Omental fat pad (tissue), 4 donors: ENCODE data around the gene BAIAP2. TPM values are rescaled to one million over a fixed set of nuclear protein-coding genes. Genes with fewer than 3 reads are reported as not detected.
A peak's percentile ranks its signal among the peaks of the same experiment; 100 is the strongest.

Source experiments
- ATAC-seq: fragments of 150-250 bp; one replicate; pipeline ENCODE4 v1.9.1; 2016; ENCODE audit warnings: mild to moderate bottlenecking, moderate library complexity; ENCODE audit not compliant: low FRiP score
- DNase-seq: peaks from one replicate; pipeline ENCODE4 v3.0.0-alpha.2; 2019; ENCODE audit warnings: low spot score
- total RNA-seq, 4 donors: library from RNA; depleted of rRNA; stranded (reverse); fragments of >200 nt; gene quantifications; one replicate each; pipeline ENCODE4 v1.1.0, GENCODE V29; 2016
- TF ChIP-seq, protein P1 (sequence below), 3 donors: fragments of 450-650 bp; IDR thresholded peaks; one replicate each; pipeline ENCODE4 v1.5.1; 2016 to 2017; ENCODE audit warnings: antibody characterized with exemption in 3 of 3, mild to moderate bottlenecking in 3 of 3, moderate library complexity in 2 of 3

Gene BAIAP2
- total RNA-seq, 4 donors from 2014 or later = 15.9 to 50.2 (median 36.4) TPM

DNA sequence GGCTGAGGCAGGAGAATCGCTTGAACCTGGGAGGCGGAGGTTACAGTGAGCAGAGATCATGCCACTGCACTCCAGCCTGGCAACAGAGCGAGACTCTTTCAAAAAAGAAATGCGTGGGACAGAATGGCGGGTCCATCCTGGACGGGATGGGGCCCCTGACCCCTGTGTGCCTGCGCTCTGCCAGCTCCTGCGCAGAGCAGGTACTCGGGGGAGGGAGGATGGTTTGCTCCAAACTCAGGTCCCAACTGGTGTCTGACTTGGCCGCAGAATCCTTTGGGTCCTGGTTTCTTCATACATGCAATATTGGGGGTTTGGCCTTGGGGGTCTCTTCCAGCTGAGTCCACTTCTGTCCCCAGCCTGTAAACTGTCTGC is 33.0 kb upstream of the BAIAP2 start:
- no peak for DNase-seq
- TF ChIP-seq, protein P1, sequence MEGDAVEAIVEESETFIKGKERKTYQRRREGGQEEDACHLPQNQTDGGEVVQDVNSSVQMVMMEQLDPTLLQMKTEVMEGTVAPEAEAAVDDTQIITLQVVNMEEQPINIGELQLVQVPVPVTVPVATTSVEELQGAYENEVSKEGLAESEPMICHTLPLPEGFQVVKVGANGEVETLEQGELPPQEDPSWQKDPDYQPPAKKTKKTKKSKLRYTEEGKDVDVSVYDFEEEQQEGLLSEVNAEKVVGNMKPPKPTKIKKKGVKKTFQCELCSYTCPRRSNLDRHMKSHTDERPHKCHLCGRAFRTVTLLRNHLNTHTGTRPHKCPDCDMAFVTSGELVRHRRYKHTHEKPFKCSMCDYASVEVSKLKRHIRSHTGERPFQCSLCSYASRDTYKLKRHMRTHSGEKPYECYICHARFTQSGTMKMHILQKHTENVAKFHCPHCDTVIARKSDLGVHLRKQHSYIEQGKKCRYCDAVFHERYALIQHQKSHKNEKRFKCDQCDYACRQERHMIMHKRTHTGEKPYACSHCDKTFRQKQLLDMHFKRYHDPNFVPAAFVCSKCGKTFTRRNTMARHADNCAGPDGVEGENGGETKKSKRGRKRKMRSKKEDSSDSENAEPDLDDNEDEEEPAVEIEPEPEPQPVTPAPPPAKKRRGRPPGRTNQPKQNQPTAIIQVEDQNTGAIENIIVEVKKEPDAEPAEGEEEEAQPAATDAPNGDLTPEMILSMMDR (IDR thresholded peaks at IDR 0.05) = no peak
- ATAC-seq = no peak

DNA sequence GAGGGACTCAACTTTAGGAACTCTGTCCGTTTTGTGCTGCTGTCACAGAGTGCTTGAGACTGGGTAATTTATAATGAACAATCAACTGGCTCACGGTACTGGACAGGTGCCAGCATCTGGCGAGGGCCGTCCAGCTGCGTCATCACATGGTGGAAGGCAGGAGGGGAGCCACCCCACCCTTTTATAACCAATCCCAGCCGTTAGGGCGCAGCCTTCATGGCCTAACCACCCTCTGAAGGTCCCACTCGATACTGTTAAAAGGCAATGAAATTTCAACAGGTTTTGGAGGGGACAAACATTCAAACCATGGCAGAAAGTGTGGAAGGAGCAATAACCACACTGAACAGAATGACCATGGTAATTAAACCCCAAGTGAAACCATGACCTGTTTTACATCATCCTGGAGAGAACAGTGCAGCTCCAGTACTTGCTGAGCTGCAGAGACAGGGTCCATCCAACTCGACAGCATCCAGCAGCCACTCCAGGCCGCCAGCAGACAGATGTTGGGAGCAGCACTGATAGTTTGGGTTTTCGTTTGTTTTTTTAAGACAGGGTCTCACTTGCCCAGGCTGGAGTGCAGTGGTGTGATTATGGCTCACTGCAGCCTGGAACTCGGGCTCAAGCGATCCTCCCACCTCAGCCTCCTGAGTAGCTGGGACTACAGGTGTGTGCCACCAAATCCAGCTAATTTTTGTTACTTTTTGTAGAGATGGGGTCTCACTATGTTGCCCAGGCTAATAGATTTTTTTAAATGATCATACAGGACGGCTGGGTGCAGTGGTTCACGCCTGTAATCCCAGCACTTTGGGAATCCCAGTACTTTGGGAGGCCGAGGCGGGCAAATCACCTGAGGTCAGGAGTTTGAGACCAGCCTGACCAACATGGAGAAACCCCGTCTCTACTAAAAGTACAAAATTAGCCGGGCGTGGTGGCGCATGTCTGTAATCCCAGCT is 32.3 kb upstream of the BAIAP2 start:
- DNase-seq (peak; percentile 48), ATAC-seq (peak; percentile 32)
- TF ChIP-seq, protein P1 (IDR thresholded peaks at IDR 0.05) = no peak

DNA sequence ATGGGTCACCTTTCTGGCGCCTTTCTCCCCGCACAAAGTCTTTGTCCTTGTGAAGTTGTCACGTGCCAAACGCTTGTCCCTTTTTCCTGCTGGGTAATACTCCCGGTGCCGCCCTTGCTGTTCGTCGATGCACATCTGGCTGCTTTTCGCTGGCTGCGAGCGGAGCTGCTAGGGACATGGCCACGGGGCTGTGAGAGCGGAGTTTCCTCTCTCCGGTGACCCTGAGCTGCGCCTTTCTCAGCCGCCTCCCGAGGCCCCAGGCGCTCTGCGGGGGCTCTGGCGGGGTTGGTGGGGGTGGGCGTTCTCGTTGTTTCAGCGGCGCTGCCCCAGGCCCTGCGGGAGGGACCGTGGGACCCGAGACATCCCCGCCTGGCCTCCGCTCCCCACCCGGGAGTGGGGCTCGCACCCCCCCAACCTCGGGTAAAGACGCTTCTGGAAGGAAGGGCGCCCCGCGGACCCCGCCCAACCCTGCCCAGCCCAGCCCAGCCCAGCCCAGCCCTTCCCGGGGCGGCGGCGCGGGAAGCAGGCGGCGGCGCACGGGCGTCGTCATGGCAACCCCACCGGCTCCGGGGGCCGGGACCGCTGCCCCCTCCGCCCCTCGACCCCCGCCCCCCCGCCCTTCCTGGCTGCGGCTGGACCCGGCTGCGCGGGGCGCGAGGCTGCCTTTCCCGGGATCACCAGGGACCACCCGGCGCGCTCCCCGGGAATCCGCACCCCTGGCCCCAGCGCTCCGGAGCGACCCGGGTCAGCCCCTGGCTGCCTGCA is 31.1 kb upstream of the BAIAP2 start:
- no peak for DNase-seq
- ATAC-seq = no peak
- TF ChIP-seq, protein P1 (IDR thresholded peaks at IDR 0.05) = no peak

DNA sequence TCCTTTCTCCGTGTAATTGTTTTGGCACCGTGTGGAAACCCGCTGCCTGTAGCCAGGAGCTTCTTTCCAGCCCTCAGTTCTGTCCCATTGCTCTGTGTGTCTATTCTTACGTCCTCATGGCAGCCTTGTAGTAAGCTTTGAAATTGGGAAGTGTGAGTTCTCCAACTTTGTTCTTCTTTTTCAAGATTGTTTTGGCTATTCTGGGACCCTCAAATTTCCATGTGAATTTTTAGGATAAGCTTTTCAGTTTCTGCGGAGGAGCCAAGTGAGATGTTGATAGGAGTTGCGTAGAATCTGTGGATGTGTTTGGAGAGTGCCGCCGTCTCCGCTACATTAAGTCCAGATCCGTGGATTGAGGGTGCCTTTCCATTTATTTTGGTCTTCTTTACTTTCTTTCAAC is 28.1 kb upstream of the BAIAP2 start:
- ATAC-seq (no peak), DNase-seq (no peak)
- TF ChIP-seq, protein P1 (IDR thresholded peaks at IDR 0.05) = no peak

DNA sequence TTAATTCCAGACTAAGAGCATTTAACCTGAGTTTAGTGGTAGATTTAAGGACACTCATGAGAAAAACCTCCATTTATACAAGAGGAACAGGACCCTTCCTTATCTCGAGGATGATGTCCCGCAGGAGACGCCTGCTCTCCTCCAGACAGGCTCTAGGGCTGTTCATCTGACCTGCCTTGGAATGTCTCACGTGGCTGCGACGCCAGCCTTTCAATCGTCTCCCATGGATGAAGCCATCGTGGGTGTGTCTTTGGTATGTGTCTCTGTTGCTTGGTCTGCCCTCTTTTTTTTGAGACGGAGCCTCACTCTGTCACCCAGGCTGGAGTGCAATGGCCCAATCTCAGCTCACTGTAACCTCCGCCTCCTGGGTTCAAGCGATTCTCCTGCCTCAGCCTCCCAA is 26.8 kb upstream of the BAIAP2 start:
- DNase-seq (no peak), ATAC-seq (no peak)
- TF ChIP-seq, protein P1 (IDR thresholded peaks at IDR 0.05) = no peak

DNA sequence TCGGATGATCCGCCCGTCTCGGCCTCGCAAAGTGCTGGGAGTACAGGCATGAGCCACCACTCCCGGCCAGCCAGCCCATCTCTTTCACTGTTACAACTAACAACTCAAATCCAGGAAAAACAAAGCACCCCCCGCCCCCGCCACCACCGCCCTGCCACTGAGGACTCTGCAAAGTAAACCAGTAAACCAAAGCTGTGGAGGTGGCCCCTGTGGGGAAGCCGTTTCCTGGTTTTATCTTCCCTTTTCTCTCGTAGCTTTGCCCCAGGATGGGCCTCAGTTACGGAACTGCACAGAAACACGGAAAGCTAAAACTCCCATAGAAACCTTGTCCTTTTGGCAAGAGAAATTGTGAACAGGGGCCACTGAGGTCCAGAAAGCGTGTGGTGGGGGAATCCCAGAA is 25.8 kb upstream of the BAIAP2 start:
- DNase-seq (no peak), ATAC-seq (no peak)
- TF ChIP-seq, protein P1 (IDR thresholded peaks at IDR 0.05) = no peak
